NOMO-1 (cell line): ENCODE measurements around the gene CCSER2.
"Not testable (repeated sequence)": the region's sequence is repeated elsewhere in the genome, so short reads cannot be mapped to it uniquely, and the experiment has no call there.

Source experiments
- DNase-seq, 2 experiments: peaks; one replicate each; lab custom pipeline; 2025; ENCODE audit not compliant: unreplicated experiment in 2 of 2; lab: John Stamatoyannopoulos, UW

The CCSER2 gene

DNA sequence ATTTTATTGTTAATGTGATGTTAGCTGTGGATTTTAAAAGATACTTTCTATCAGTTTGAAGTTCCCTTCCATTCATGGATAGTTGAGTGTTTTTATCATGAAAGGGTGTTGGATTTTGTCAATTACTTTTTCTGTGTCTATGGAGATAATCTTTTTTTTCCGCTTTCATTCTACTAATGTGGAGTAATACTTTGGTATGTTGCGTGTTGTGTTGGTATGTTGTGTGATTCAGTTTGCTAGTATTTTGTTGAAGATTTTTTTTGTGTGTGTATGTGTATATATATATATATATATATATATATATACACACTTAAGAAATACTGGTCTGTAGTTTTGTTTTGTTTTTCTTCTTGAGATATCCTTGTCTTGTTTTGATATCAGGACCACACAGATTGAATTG, 100.3 kb downstream of the CCSER2 start:
- DNase-seq = no peak

- peak; percentile 10 to 21 for DNase-seq
Observed at GRCh38 chr10:84429926-84430520, 101.6 kb downstream of the CCSER2 start.

DNA sequence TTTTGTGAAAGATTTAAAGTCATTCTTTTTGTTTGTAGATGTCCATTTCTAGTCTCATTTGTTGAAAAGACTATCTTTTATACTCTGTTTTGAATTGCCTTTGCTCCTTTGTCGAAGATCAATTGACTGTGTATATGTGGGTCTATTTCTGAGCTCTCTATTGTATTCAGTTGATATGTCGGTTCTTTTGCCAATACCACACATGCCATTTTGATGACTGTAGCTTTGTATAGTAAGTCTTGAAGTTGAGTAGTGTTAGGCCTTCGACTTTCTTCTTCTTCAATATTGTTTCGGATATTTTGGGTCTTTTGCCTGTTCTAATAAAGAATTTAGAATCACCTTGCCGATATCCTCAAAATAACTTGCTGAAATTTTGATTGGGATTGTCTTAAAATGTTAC, 104.5 kb downstream of the CCSER2 start:
- DNase-seq = no peak

- DNase-seq = no peak
Observed at GRCh38 chr10:84440781-84441180, 112.4 kb downstream of the CCSER2 start.

DNA sequence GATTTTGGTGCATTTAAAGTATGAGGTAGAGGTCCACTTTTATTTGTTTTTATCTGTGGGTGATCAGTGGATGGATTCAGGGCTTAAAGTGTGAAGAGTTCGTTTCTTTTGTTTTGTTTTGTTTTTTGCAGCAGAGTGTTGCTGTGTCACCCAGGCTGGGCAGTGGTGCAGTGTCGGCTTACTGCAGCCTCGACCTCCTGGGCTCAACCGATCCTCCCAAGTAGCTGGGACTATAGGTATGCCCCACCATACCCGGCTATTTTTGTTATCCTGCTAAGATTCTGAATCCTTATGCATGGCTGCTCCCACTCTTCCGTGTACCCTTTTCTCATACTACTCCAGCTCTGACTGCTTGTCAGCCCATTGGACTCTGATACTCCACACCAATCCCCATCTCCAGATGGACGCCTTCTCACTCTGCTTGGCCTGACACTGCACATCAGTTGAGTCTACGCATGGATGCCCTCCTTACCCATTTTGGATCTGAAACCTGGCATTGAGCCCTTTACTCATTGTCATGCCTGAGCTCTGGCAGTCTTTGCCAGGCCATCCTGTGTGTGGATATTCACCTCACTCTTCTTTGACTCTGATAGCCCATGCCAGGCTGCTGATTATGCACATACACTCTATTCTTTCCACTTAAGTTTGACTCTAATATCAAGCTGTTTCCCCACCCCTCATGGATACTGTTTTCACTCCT, 119.5 kb downstream of the CCSER2 start:
- no peak for DNase-seq

DNA sequence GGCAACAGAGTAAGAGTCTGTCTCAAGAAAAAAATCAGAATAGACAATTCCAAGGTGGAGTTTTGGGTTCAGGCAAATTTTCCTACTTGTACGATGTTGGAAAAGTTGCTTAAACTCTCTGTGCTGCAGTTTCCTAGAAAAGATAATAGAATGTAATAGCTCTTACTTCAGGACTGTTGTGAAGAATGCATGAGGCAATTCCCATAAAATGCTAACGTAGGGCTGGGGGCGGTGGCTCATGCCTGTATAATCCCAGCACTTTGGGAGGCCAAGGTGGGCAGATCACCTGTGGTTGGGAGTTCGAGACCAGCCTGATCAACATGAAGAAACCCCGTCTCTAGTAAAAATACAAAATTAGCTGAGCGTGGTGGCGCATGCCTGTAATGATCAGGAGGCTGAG, 121.0 kb downstream of the CCSER2 start:
- not testable (repeated sequence) for DNase-seq

- DNase-seq = no peak
Observed at GRCh38 chr10:84452003-84452402, 123.6 kb downstream of the CCSER2 start.

DNA sequence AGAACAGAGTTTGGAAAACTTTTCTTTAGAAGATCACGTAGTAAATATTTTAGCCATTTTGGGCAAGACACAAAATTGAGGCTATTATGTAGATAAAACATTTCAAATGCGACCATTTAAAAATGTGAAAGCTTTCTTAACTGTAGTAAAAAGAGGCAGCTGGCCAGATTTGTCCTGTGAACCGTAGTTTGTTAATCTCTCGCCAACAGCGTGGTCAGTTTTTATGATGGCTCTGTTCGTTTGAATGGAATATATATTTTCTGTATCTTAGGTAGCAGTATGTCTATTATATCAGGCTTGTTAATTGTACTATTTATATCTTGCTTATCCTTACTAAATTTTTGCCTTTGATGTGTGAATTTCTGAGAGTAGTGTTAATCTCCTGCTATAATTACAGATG, 124.9 kb downstream of the CCSER2 start:
- DNase-seq = no peak

- DNase-seq = no peak
Observed at GRCh38 chr10:84456126-84456525, 127.7 kb downstream of the CCSER2 start.

DNA sequence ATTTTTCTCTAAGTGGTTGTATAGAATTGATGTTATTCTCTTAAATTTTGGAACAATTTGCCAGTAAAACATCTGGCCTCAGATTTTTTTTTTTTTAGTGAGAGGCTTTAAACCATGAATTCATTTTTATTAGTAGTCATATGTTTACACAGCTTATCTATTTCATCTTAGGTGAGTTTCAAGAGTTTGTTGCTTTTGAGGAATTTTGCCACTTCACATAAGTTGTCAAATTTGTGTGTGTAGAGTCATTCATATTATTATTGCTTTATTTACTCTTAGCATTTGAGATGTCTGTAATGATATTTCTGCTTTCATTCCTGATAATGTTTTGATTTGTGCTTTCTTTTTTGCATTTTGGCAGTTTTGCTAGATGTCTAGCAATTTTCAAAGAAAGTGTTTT, 132.1 kb downstream of the CCSER2 start:
- DNase-seq = no peak

- DNase-seq = no peak
Observed at GRCh38 chr10:84469470-84469869, 141.1 kb downstream of the CCSER2 start.

DNA sequence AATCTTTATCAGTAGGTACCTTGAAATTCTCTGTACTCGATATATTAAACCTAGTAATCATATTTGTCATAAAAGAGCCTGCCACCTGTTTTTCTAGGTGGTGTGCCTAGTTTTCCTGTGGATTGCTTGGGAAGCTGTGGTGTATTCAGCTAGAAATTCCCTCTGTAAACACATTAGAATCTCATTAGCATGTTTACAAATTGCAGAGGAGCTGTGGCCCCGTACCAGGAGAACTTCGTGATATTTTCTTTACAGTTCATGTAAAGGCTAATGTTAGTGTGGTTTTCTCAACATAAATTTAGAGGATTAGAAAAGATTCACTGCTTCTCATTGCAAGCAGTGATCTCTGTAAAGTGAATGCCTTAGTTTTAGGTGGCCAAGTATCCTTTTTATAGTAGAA, 144.7 kb downstream of the CCSER2 start:
- DNase-seq = no peak

- no peak for DNase-seq
Observed at GRCh38 chr10:84477398-84478128, 149.2 kb downstream of the CCSER2 start.

DNA sequence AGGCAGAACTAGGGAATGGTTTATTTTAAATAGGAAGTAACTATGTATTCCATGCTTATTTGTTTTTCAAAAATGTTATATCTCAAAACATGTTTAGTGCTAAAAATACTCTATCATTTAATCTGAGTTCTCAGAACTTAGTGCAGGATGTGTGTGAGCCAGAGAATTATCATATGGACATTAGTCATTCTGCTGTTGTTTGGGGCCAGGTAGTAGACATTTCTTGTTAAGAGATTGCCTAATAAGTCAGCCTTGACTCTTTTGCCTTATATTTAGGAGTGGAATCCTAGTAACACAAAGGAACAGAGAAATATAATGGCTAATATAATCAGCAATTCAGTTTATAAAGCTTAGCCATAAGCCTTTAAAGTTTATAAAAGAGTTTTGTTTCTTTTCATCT, 149.8 kb downstream of the CCSER2 start:
- no peak for DNase-seq

GRCh38 chr10:84478679-84479078, 150.3 kb downstream of the CCSER2 start:
- no peak for DNase-seq

DNA sequence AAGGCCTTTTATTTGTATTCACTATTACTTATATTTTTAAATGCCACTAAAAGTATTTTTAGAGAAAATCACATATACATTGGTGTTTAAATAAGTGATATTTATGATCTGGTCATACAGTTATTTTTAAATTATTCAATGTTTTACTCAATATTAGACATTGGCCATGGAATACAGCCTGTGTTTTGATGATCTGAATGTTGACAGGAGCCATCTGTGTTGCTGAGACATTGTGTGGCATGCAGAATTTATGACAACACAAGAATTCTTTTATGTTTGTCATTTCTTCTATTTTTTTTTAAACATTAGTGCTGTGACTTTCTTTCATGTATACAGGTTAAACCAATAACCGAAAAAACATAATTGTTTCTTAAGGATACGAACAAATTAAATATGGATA, 156.2 kb downstream of the CCSER2 start:
- DNase-seq = no peak

DNA sequence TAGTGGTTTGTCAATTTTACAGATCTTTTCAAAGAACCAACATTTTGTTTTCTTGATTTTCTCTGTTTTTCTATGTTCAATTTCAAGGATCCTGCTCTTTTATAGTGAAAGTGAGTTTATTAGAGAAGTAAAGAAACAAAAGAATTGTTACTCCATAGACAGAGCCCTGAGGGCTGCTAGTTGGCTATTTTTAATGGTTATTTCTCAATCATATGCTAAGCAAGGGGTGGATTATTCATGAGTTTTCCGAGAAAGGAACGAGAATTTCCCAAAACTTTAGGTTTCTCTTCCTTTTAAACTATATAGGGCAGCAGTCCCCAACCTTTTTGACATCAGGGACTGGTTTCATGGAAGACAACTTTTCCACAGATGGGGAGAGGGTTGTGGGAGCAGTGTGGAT, 165.0 kb downstream of the CCSER2 start:
- no peak for DNase-seq

DNA sequence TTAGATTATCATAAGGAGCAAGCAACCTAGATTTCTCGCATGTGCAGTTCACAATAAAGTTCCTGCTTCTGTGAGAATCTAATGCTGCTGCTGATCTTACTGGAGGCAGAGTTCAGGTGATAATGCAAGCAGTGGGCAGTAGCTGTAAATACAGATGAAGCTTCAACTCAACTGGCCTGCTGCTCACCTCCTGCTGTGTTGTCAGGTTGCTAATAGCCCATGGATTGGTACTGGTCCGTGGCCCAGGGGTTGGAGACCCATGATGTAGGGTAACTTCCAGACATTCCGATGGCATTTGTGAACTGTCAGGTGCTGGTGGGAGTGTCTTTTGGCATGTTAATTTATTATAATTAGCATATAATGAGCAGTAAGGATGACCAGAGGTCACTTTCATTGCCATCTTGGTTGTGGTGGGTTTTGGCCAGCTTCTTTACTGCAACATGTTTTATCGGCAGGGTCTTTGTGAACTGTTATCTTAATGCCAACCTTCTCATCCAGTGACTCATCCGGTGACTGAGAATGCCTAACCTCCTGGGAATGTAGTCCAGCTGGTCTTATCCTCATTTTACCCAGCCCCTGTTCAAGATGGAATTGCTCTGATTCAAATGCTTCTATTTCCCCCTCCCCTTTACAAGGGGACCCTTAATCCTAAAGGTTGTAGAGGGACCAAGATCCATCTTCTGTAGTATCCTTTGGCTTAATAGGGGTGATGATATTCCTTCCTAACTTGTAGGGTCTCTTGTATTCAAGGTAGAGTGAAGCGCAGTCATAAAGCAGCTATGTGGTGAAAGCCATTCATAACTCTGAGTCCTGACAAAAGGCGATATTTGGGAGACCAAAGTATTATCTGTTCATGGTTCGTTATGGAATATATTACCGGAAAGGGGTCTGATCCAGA, 165.8 kb downstream of the CCSER2 start:
- DNase-seq = no peak

- DNase-seq = no peak
Observed at GRCh38 chr10:84494849-84495180, 166.4 kb downstream of the CCSER2 start.

GRCh38 chr10:84497978-84498377, 169.6 kb downstream of the CCSER2 start:
- no peak for DNase-seq

DNA sequence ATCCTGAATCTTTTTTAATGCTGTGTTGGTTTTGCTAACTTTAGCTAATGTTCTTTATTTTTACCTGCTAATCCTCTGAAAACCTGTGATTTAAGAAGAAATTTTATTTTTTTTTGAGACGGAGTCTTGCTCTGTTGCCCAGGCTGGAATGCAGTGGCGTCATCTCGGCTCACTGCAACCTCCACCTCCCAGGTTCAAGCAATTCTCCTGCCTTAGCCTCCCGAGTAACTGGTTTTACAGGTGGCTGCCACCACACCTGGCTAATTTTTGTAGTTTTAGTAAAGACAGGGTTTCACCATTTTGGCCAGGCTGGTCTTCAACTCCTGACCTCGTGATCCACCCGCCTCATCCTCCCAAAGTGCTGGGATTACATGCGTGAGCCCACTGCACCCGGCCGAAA, 170.7 kb downstream of the CCSER2 start:
- DNase-seq = not testable (repeated sequence)
